NB4 (cell line): ENCODE data around the gene GCSAM.
"Not testable (repeated sequence)": the region's sequence is repeated elsewhere in the genome, so short reads cannot be mapped to it uniquely, and the experiment has no call there.

Source experiments
- TF ChIP-seq, protein P1 (sequence below): IDR thresholded peaks from one replicate; pipeline ENCODE4 v1.5.1; 2012; ENCODE audit warnings: low read depth, low read length
- TF ChIP-seq, protein P2 (sequence below): IDR thresholded peaks from 2 replicates; pipeline ENCODE4 v1.6.1; 2011; ENCODE audit warnings: low read depth, low read length

DNA sequence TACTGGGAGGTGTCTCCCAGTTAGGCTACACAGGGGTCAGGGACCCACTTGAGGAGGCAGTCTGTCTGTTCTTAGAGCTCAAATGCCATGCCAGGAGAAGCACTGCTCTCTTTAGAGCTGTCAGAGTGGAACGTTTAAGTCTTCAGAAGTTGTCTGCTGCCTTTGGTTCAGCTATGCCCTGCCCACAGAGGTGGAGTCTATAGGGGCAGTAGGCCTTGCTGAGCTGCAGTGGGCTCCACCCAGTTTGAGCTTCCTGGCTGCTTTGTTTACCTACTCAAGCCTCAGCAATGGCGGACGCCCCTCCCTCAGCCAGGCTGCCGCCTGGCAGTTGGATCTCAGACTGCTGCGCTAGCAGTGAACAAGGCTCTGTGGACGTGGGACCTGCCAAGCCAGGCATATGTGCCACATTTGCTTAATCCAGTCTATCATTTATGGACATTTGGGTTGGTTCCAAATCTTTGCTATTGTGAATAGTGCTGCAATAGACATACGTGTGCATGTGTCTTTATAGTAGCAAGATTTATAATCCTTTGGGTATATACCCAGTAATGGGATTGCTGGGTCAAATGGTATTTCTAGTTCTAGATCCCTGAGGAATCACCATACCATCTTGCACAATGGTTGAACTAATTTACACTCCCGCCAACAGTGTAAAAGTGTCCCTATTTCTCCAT lies 60.5 kb downstream of the GCSAM start:
- TF ChIP-seq, protein P1, sequence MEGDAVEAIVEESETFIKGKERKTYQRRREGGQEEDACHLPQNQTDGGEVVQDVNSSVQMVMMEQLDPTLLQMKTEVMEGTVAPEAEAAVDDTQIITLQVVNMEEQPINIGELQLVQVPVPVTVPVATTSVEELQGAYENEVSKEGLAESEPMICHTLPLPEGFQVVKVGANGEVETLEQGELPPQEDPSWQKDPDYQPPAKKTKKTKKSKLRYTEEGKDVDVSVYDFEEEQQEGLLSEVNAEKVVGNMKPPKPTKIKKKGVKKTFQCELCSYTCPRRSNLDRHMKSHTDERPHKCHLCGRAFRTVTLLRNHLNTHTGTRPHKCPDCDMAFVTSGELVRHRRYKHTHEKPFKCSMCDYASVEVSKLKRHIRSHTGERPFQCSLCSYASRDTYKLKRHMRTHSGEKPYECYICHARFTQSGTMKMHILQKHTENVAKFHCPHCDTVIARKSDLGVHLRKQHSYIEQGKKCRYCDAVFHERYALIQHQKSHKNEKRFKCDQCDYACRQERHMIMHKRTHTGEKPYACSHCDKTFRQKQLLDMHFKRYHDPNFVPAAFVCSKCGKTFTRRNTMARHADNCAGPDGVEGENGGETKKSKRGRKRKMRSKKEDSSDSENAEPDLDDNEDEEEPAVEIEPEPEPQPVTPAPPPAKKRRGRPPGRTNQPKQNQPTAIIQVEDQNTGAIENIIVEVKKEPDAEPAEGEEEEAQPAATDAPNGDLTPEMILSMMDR, result not testable (repeated sequence)
- TF ChIP-seq, protein P2, sequence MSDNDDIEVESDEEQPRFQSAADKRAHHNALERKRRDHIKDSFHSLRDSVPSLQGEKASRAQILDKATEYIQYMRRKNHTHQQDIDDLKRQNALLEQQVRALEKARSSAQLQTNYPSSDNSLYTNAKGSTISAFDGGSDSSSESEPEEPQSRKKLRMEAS, result not testable (repeated sequence)
